GM19467 (cell line): Measurements from ENCODE around the gene PRKAG2.

Experiments
- ATAC-seq: cut with Tn5 transposase; IDR thresholded peaks from one replicate; pipeline ENCODE4 v1.9.1; 2021; ENCODE audit warnings: mild to moderate bottlenecking, moderate library complexity; ENCODE audit not compliant: unreplicated experiment

PRKAG2 gene

GRCh38 chr7:151821226-151821625 is 55.7 kb downstream of the PRKAG2 start:
- no peak for ATAC-seq

GRCh38 chr7:151820491-151821105 is 56.3 kb downstream of the PRKAG2 start:
- no peak for ATAC-seq

GRCh38 chr7:151819866-151820265 is 57.0 kb downstream of the PRKAG2 start:
- ATAC-seq, result no peak

- ATAC-seq, result no peak
Observed at GRCh38 chr7:151818674-151819519, 58.0 kb downstream of the PRKAG2 start.

GRCh38 chr7:151817981-151818673 is 58.8 kb downstream of the PRKAG2 start:
- no peak for ATAC-seq

- ATAC-seq, result no peak
Observed at GRCh38 chr7:151817315-151817690, 59.6 kb downstream of the PRKAG2 start.

GRCh38 chr7:151816562-151817314 is 60.2 kb downstream of the PRKAG2 start:
- no peak for ATAC-seq

- ATAC-seq, result no peak
Observed at GRCh38 chr7:151815419-151815818, 61.5 kb downstream of the PRKAG2 start.

GRCh38 chr7:151814400-151815009 is 62.4 kb downstream of the PRKAG2 start:
- ATAC-seq, result no peak

- ATAC-seq, result no peak
Observed at GRCh38 chr7:151813997-151814396, 62.9 kb downstream of the PRKAG2 start.

GRCh38 chr7:151813445-151813844 is 63.5 kb downstream of the PRKAG2 start:
- no peak for ATAC-seq

- no peak for ATAC-seq
Observed at GRCh38 chr7:151812967-151813366, 63.9 kb downstream of the PRKAG2 start.

- no peak for ATAC-seq
Observed at GRCh38 chr7:151810441-151811232, 66.3 kb downstream of the PRKAG2 start.

GRCh38 chr7:151809864-151810170 is 67.1 kb downstream of the PRKAG2 start:
- no peak for ATAC-seq

GRCh38 chr7:151809146-151809863 is 67.6 kb downstream of the PRKAG2 start:
- no peak for ATAC-seq

GRCh38 chr7:151808400-151809145 is 68.3 kb downstream of the PRKAG2 start:
- ATAC-seq, result no peak

GRCh38 chr7:151807846-151808245 is 69.1 kb downstream of the PRKAG2 start:
- ATAC-seq, result no peak

GRCh38 chr7:151806952-151807775 is 69.8 kb downstream of the PRKAG2 start:
- ATAC-seq, result no peak
